COR-L47 (cell line): ENCODE measurements around the gene LIN7A.
"Not testable (repeated sequence)": the region's sequence is repeated elsewhere in the genome, so short reads cannot be mapped to it uniquely, and the experiment has no call there.

Source experiments
- DNase-seq: peaks from one replicate; lab custom pipeline; 2025; lab: John Stamatoyannopoulos, UW

The LIN7A gene

DNA sequence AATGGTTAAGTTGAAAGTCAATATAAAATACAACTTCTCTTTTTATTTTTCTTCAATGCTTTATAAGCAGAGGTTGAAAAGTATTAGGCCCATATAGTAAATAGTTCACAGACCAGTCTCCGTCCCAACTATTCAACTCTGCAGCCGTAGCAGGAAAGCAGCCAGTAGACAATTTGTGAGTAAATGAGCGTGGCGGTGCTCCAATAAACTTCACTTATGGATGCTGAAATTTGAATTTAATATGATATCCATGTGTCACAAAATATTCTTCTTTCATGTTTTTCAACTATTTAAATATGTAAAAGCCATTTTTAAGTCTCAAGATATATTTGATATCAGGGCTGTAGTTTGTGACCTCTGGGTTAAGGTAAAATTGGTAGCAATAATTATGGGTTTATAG, 17.7 kb downstream of the LIN7A start:
- DNase-seq, result no peak

- DNase-seq, result no peak
Measured at GRCh38 chr12:80917651-80918050, 20.1 kb downstream of the LIN7A start.

DNA sequence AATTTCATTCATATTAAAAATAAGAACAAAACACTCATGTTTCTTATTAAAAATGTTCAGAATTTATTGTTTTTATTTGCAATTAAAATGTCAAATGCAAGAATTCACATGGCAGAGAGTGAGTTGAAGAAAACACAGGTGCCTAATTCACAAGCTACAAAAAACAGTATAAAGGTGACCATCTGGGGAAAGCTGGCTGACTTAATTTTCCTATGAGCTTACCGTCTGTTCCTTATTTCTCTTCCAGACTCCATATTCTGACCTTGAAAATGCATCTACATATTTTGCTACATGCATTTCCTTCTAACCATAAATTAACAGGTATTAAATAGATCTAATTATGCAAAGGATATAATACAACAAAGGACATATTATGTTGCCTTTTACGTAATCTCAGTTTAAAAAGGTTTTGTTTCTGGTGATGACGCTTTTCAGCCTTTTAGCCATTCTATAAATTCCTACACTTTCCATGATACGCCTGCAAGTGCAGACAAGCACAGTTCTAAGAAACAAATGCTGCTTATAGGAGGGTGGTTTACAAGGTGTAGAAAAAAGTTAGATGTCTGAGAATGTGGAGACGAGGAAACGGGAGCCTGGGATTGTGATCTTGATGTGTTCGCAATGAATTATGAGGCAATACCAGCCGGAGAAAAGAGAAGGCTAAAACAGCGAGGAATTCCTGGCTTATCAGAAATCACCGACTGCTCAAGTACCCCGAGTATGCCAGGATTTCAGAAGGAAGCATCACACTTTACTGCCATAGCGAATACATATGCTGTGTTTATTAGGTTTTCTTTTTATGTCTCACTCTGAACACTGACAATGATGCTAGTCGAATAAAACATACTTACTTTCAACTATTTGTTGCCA, 24.6 kb downstream of the LIN7A start:
- no peak for DNase-seq

GRCh38 chr12:80909370-80909769, 28.4 kb downstream of the LIN7A start:
- DNase-seq, result no peak

DNA sequence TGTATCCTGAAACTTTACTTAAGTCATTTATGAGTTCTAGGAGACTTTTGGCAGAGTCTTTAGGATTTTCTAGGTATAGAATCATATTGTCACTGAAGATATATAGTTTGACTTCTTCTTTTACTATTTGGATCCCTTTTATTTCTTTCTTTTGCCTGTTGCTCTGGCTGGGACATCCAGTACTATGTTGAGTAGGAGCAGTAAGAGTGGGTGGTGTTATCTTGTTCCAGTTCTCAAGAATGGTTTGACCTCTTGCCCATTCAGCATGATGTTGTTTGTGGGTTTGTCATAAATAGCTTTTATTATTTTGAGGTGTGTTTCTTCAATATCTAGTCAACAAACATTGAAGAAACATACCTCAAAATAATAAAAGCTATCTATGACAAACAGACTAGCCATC, 35.0 kb downstream of the LIN7A start:
- no peak for DNase-seq

GRCh38 chr12:80901661-80902060, 36.1 kb downstream of the LIN7A start:
- DNase-seq, result no peak

GRCh38 chr12:80895240-80895639, 42.5 kb downstream of the LIN7A start:
- no peak for DNase-seq

- DNase-seq, result no peak
Measured at GRCh38 chr12:80894179-80894578, 43.6 kb downstream of the LIN7A start.

- no peak for DNase-seq
Measured at GRCh38 chr12:80892597-80893445, 44.9 kb downstream of the LIN7A start.

DNA sequence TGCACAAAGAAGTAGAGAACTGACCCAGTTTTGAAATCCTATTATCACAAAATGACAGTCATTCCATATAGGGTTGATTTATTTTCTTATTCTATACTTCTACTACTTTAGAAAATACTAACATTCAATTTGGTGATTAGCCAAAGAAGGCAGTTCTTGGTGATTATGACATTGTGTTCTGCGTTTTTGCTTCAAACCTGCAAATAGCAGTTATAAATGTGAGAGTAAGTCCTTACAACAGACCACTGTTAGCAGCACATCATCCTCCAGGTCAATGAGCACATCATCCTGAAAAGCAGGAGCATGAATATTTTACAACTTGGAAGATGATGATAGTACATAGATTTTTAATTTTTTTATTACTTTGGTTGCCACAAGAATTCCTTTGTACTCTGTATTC, 53.1 kb downstream of the LIN7A start:
- DNase-seq, result no peak

DNA sequence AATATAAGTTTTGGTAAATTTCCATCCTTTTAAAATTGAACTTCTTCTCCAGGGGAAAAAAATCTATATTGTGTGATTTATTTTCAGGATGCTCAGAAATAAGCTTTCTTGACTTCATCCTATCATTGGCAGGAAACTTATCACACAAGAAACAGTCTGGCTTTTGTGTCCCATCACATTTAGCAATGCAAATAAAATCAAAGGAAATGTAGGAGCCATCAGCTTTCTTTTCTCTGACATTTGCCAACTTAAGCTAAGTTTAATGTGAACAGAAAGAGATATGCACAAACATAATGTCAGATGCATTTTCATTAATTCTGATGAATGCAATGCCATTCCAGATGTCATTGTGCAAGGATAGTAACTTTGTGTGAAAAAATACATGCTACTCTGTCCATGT, 56.6 kb downstream of the LIN7A start:
- no peak for DNase-seq

- not testable (repeated sequence) for DNase-seq
Measured at GRCh38 chr12:80878452-80878851, 59.3 kb downstream of the LIN7A start.

DNA sequence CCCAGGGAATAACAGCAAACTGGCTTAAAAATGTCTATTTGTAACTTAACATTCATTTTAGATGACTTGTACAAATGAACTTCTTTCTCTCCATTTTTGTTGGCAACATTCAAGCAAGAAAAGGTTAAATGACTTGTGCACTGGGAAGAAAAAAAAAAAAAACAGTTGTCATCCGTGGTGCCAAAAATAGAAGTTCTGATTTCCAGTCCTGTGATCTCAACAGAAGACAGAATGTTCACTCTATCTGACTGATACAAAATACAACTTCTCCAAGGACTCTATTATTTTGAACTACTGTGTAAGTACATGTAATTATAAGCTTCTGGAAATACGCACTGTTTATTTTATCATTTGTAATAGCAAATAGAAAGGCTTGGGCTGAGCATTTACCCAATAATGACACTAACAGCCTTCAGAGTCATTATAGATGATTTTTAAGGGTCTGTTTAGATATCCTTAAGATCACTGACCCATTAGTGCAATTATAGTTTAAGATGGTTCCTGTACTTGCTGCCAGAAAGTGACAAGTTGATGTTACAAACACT, 59.9 kb downstream of the LIN7A start:
- DNase-seq, result peak; percentile 11

- DNase-seq, result no peak
Measured at GRCh38 chr12:80872053-80872452, 65.7 kb downstream of the LIN7A start.

DNA sequence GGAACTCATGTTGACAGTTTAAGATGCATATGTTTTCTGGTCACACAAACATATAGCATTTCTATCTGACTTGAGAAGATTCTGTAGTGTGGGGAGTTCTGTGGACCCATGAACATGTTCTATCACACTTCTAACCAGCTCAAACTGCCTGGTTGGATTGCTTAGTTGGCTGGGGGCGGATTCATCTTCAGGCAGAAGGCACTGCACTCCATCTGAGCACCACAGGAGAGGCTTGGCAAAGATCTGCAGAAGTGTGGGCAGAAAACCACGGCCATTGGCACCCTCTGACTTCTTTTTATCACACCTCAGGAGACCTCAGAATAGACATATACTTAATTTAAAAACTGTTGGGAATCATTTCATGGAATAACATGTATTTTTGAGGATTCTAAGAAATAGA, 68.5 kb downstream of the LIN7A start:
- DNase-seq, result no peak

DNA sequence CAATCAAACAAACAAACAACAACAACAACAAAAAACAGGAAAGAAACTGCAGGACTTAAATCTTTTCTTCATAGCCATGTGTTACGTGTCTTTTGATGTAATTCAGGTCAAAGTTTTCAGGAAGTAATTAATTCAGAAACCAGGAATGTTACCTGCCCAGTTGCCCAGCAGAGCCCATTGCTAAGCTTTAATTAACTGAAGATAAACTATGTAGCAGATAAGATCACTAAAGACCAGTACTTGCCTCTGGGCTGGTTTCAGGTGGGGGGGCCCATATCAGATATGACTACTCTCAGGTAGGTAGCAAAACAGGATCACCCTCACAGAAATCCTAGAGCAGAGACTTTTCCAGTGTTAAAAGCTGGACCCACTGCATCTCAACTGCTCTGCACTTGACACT, 69.2 kb downstream of the LIN7A start:
- no peak for DNase-seq

- DNase-seq, result no peak
Measured at GRCh38 chr12:80867941-80868340, 69.8 kb downstream of the LIN7A start.

DNA sequence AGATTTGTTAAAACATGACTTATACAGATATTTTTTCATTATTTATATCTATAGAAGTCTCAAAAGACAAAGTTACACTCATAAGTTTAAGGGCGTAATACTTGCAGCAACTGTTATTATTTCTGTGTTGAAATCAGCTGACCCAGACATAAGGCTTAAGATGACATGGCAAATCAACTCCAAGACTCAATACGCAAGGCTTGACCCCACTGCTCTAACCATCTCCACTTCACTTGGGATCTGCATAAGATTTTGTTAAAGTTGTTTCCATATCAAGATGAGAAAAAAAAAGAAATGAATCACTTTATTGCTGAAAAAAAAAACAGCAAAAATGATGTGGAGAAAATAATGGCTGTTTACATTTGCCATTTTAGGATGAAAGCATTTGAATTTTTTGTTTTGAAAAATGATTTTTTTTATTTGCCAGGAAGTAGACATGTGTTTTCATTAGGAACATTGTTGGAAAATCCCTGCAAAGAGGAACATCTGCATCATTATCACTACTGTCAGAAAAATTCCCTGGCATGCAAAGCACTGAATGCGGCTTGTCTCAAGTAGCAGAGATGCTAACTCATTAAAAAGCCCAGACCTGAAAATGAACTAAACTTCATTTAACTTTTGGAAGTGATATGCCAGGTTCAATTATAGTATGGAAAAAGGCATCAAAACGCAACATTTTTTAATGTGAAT, 73.5 kb downstream of the LIN7A start:
- DNase-seq, result no peak

DNA sequence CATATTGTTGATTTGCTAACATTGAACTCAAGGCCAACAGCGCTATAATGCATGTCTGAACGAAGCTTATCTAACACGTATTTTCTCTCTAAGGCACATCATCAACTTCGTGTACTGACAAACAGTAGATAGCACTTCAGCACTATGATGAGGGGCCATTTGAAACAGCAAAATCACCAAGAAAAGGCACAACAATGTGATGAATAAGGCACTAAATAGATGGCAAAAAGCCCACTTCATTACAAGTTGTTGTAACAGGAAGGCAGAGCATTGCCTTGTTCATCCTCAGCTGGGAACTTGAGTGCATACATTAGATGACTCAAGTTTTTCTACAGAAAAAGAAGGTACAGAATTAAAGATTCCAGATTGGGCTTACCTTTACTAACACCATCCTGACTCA, 75.2 kb downstream of the LIN7A start:
- DNase-seq, result no peak

DNA sequence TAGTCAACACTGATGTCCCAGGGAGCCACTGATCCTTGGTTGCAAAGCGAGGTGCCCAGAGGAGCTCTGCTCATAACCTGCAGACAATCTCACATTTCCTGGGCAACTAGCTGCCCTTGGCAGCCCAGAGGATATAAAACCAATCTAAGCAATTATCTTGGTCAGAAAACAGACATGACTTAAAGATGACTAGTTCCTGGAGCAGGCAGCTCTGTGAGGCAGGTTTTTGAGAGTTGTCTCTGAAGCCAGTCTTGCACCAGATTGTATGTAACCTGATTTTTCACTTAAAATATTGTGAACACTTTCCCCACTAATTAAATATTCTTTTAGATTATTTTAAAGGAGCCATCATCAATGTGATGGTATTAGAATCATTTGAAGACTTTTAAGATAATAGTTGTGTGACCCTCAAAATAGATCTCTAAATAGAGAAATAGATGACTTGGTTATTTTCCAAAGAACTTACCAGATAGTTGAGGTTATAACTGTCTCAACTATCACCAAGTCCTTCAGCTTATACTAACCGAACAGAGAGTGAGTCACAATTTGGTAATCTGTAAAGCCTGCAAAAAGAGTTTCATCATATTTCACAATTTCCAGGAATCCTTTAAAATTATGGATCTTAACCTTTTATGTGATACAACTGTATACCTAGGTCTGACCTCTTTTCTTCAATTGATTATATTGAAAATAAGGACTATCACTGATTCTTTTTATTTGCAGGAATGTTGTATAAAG, 75.9 kb downstream of the LIN7A start:
- no peak for DNase-seq

DNA sequence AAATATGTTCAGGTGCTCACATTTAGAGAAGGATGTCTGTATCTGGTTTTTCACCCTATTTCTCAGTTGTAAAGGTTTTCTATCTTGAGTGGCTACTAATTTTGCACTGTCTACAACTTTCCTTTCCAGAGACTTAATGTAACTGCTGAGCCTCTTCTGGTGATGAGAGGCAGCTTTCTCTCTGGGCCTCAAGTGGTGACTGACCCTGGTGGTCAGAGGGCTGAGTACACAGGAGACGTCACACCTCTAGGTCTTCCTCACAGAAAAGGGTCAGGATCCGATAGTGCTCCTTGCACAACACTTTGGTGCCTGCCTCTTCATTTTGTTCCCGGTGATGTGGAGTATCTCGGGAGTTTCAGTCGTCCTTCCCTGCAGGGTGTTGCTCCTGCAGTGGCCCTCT, 76.8 kb downstream of the LIN7A start:
- no peak for DNase-seq

- DNase-seq, result no peak
Measured at GRCh38 chr12:80860206-80860605, 77.5 kb downstream of the LIN7A start.
